ENCODE measurements around the gene CEL. TPM values are rescaled to one million over a fixed set of nuclear protein-coding genes. Genes with fewer than 3 reads are reported as not detected.

CEL gene
- total RNA-seq, 1 experiment from 2014 or later, result 0.71 TPM

DNA sequence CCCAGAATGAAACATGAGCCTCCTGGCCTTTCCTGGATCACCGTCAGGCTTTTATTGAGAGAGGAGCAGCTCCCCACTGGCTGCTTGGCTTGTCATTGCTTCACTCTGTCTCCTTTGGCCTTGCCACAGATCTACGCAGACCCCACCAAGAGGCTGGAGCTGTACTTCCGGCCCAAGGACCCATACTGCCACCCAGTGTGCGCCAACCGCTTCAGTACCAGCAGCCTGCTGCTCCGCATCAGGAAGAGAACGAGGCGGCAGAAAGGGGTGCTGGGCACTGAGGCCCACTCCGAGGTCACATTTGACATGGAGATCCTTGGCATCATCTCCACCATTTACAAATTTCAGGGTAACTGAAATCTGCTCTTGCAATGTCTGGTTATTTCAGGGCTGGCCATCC is 19.8 kb upstream of the CEL start:
- Histone ChIP-seq H3K9me3 (replicated peaks) (no peaks in the 10 kb centered on the region), H3K27ac (no peak overlapping the region), H3K4me1 (no peaks in the 10 kb centered on the region), H3K4me3 (no peak overlapping the region), H3K27me3 (no peaks in the 10 kb centered on the region), H3K36me3 (peaks cover 50% of the 10 kb centered on the region)
- DNase-seq, result no peak

GRCh38 chr9:133042676-133043075 is 19.1 kb upstream of the CEL start:
- no peak for DNase-seq
- no peak overlapping the region for H3K27ac ChIP-seq
- H3K9me3 ChIP-seq (replicated peaks), result no peaks in the 10 kb centered on the region
- no peaks in the 10 kb centered on the region for H3K27me3 ChIP-seq
- peaks cover 52% of the 10 kb centered on the region for H3K36me3 ChIP-seq
- H3K4me1 ChIP-seq, result no peaks in the 10 kb centered on the region
- H3K4me3 ChIP-seq, result no peak overlapping the region

- Histone ChIP-seq H3K4me1 (peaks cover under 1% of the 10 kb centered on the region), H3K9me3 (replicated peaks) (no peaks in the 10 kb centered on the region), H3K27me3 (no peaks in the 10 kb centered on the region), H3K36me3 (peaks cover 54% of the 10 kb centered on the region), H3K27ac (no peak overlapping the region), H3K4me3 (no peak overlapping the region)
- DNase-seq, result no peak
Measured at GRCh38 chr9:133043449-133044035, 18.2 kb upstream of the CEL start.

- peaks cover 54% of the 10 kb centered on the region for H3K36me3 ChIP-seq
- no peak overlapping the region for H3K27ac ChIP-seq
- H3K4me1 ChIP-seq, result peaks cover 6% of the 10 kb centered on the region
- DNase-seq, result no peak
- H3K4me3 ChIP-seq, result no peak overlapping the region
- no peaks in the 10 kb centered on the region for H3K27me3 ChIP-seq
- H3K9me3 ChIP-seq (replicated peaks), result no peaks in the 10 kb centered on the region
Measured at GRCh38 chr9:133044125-133044524, 17.7 kb upstream of the CEL start.

DNA sequence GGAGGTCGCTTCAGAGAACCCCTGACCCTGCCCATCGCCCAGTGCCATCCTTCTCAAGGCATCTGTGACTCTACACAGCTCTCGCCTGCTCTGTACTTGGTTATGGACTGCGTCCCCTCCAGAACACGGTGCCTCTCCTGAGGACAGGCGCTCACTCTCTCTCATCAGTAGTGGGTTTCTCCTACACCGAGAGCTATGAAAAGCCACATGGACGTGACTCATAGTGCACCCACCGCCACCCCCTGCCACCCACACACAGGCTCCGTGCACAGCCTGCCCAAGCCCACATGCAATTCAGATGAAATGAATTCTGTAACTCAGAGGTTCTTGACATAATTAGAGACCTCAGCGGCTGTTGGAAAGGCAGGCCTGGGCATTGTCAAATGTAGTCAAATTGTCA is 17.1 kb upstream of the CEL start:
- Histone ChIP-seq H3K4me3 (no peak overlapping the region), H3K36me3 (peaks cover 54% of the 10 kb centered on the region), H3K4me1 (peaks cover 11% of the 10 kb centered on the region), H3K9me3 (replicated peaks) (no peaks in the 10 kb centered on the region), H3K27ac (no peak overlapping the region), H3K27me3 (no peaks in the 10 kb centered on the region)
- no peak for DNase-seq

DNA sequence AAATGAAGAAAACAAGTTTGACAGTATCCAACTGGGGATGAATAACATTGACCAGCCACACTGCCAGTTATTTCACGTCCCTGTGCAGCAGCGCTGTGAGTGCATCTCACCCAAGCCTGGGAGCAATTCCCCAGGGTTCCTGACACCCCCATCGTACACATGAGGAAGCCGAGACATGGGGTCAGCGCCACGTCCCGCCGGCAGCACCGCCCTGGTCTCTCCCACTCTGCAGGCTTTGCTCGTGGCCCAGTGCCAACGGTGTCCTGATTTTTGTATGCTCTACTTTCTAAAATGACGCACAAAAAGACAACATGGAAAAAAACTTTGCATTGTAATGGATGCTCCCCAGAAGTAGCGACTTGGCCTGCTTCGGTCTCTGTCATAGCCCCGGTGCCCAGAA is 16.6 kb upstream of the CEL start:
- H3K4me1 ChIP-seq, result peaks cover 14% of the 10 kb centered on the region
- DNase-seq, result no peak
- H3K36me3 ChIP-seq, result peaks cover 54% of the 10 kb centered on the region
- no peaks in the 10 kb centered on the region for H3K27me3 ChIP-seq
- H3K4me3 ChIP-seq, result no peak overlapping the region
- H3K27ac ChIP-seq, result no peak overlapping the region
- H3K9me3 ChIP-seq (replicated peaks), result no peaks in the 10 kb centered on the region

- DNase-seq, result no peak
- no peak overlapping the region for H3K4me3 ChIP-seq
- no peaks in the 10 kb centered on the region for H3K9me3 ChIP-seq (replicated peaks)
- H3K27ac ChIP-seq, result no peak overlapping the region
- H3K4me1 ChIP-seq, result peaks cover 27% of the 10 kb centered on the region
- H3K36me3 ChIP-seq, result peaks cover 54% of the 10 kb centered on the region
- no peaks in the 10 kb centered on the region for H3K27me3 ChIP-seq
Measured at GRCh38 chr9:133046196-133046899, 15.4 kb upstream of the CEL start.

DNA sequence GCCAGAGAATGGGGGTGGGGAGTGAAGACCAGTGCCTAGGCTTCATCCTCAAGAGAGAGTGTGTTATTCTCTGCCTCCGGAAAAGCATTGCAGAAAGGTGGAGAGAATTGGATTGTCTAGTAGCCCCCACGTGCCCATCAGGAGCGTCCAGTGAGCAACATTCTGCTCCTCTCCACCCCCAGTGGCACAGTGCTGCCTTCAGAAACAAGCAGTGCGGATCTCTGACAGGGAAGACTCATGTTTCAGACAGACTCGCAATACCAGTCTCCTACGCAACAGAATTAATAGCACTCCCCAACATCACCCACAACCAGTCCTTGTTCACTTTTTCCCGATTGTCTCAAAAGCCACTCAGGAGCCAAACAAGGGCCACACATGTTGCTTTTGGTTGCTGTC is 14.9 kb upstream of the CEL start:
- Histone ChIP-seq H3K9me3 (replicated peaks) (no peaks in the 10 kb centered on the region), H3K27me3 (no peaks in the 10 kb centered on the region), H3K4me3 (no peak overlapping the region), H3K4me1 (peaks cover 32% of the 10 kb centered on the region), H3K36me3 (peaks cover 52% of the 10 kb centered on the region), H3K27ac (no peak overlapping the region)
- DNase-seq, result no peak

DNA sequence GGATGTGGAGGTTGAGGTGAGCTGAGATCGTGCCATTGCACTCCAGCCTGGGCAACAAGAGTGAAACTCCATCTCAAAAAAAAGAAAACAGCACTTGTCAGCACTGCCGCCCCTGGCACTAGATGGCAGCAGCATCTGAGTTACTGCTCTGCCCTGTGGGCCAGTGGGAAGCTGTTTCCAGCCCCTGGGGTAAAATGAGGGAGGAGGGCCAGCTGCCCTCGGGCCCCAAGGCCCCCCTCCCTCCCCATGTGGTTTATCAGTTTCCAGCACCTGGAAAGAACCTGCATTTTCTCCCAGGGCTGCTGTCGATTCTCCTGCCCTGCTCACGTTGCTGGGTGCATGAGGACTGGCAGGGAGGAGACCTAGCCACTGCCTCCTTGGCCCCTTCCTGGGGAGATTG is 13.2 kb upstream of the CEL start:
- peaks cover 36% of the 10 kb centered on the region for H3K4me1 ChIP-seq
- no peaks in the 10 kb centered on the region for H3K9me3 ChIP-seq (replicated peaks)
- peaks cover 46% of the 10 kb centered on the region for H3K36me3 ChIP-seq
- DNase-seq, result peak; percentile 63 to 68
- no peaks in the 10 kb centered on the region for H3K27me3 ChIP-seq
- H3K4me3 ChIP-seq, result no peak overlapping the region
- H3K27ac ChIP-seq, result peak overlapping the region; percentile 94; the same call in 1 of the 2 replicates

DNA sequence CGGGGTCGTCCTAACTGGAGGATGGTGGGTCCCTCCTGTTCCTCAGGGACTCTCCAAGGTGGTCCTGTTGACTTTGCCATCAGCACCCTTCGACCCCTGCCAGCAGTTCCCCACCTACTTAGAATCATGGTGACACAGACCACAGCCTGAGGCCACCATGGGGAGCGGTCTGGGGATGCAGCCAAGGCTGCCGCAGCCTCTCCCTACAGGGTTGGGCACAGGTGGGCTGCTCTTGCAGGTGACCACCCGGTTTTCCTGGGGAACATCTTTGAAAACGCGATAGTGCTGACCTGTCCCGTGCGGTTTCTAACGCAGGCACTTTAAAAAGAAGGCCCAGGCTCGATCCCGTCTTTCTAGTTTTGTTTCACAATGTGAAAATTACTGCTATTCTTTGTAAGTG is 12.7 kb upstream of the CEL start:
- Histone ChIP-seq H3K27ac (peak overlapping the region; percentile 94), H3K9me3 (replicated peaks) (no peaks in the 10 kb centered on the region), H3K36me3 (peaks cover 47% of the 10 kb centered on the region), H3K4me3 (no peak overlapping the region), H3K27me3 (no peaks in the 10 kb centered on the region), H3K4me1 (peaks cover 40% of the 10 kb centered on the region)
- peak in 1 of 2 experiments; percentile 26 for DNase-seq

GRCh38 chr9:133050142-133050541 is 11.6 kb upstream of the CEL start:
- DNase-seq, result peak; percentile 96 to 99
- Histone ChIP-seq H3K27me3 (no peaks in the 10 kb centered on the region), H3K36me3 (peaks cover 45% of the 10 kb centered on the region), H3K4me3 (no peak overlapping the region), H3K27ac (peak overlapping the region; percentile 94), H3K9me3 (replicated peaks) (no peaks in the 10 kb centered on the region), H3K4me1 (peaks cover 50% of the 10 kb centered on the region)

DNA sequence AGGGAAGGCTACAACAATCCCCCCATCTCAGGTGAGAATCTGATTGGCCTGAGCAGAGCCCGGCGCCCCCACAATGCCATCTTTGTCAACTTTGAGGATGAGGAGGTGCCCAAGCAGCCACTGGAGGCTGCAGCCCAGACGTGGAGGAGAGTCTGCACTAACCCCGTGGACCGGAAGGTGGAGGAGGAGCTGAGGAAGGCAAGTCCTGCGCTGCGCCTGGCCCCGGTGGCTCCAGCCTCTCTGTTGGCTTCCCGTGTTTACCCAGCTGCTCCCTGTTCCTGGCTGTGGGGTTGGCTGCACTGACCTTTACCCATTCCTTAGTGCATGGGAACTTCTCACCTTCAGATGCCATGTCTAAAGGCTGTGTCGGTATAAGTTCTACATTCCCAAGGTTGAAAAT is 11.0 kb upstream of the CEL start:
- Histone ChIP-seq H3K4me1 (peaks cover 56% of the 10 kb centered on the region), H3K27ac (peak overlapping the region; percentile 94), H3K4me3 (no peak overlapping the region), H3K9me3 (replicated peaks) (no peaks in the 10 kb centered on the region), H3K36me3 (peaks cover 43% of the 10 kb centered on the region), H3K27me3 (no peaks in the 10 kb centered on the region)
- DNase-seq, result peak; percentile 86 to 88

- H3K27me3 ChIP-seq, result no peaks in the 10 kb centered on the region
- DNase-seq, result no peak
- H3K4me3 ChIP-seq, result no peak overlapping the region
- H3K9me3 ChIP-seq (replicated peaks), result no peaks in the 10 kb centered on the region
- H3K27ac ChIP-seq, result peak overlapping the region; percentile 94
- peaks cover 45% of the 10 kb centered on the region for H3K36me3 ChIP-seq
- peaks cover 59% of the 10 kb centered on the region for H3K4me1 ChIP-seq
Measured at GRCh38 chr9:133051281-133051900, 10.4 kb upstream of the CEL start.

- Histone ChIP-seq H3K4me3 (no peak overlapping the region), H3K4me1 (peaks cover 59% of the 10 kb centered on the region), H3K27me3 (no peaks in the 10 kb centered on the region), H3K9me3 (replicated peaks) (no peaks in the 10 kb centered on the region), H3K36me3 (peaks cover 50% of the 10 kb centered on the region), H3K27ac (peak overlapping the region; percentile 94)
- DNase-seq, result no peak
Measured at GRCh38 chr9:133051966-133052539, 9.7 kb upstream of the CEL start.

DNA sequence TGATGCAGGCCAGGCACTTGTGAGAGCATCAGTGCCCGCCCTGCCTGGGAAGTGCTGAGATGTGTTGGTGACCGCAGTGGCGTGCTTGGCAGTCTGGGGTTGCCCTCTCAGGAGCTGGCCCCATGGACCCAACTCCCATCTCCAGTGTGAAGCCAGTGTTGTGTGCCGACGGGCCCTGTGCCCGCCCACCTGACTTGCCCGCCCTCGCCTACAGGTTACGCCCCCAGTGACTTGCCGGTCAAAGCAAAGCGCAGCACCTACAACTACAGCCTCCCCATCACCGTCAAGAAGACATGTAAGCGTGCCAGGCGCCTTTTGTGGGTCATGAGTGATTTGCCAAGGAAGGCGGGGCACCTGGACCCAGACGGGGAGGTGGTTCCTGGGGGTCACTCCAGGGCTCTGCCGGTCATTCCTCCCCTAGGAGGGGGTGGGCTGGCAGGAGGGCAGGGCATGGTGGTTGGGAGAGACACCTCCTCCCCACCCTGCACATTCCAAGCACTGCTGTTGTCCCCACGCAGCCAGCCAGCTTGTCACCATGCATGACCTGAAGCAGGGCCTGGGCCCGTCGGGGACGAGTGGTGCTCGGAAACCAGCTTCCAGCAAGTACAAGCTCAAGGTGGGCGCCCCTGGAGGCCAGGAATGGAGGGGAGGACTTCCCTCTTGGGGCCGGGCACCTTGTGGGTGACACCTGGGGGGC is 7.4 kb upstream of the CEL start:
- DNase-seq, result no peak
- H3K4me1 ChIP-seq, result peaks cover 53% of the 10 kb centered on the region
- no peaks in the 10 kb centered on the region for H3K9me3 ChIP-seq (replicated peaks)
- no peak overlapping the region for H3K4me3 ChIP-seq
- peaks cover 60% of the 10 kb centered on the region for H3K36me3 ChIP-seq
- H3K27ac ChIP-seq, result peak overlapping the region; percentile 83
- H3K27me3 ChIP-seq, result no peaks in the 10 kb centered on the region

Measured in SJCRH30 (cell line).